Raji (cell line): ENCODE data around the gene SERPINB4.
"Not testable (repeated sequence)": the region's sequence is repeated elsewhere in the genome, so short reads cannot be mapped to it uniquely, and the experiment has no call there.

Source experiments
- POLR2A ChIP-seq: IDR thresholded peaks from 2 replicates; pipeline ENCODE4 v1.6.1; 2011; ENCODE audit warnings: low read depth, low read length, control low read depth; ENCODE audit not compliant: insufficient read depth

Gene SERPINB4

GRCh38 chr18:63644142-63644541 is at the start of gene SERPINB4:
TSS of gene SERPINB4 (minus strand) at chr18:63644256. CDS start at chr18:63643577, 679 bp downstream.
- not testable (repeated sequence) for TF ChIP-seq POLR2A

- no peak for TF ChIP-seq POLR2A
Observed at GRCh38 chr18:63689064-63689463, 45.0 kb upstream of the SERPINB4 start.

GRCh38 chr18:63686871-63687270 is 42.8 kb upstream of the SERPINB4 start:
- TF ChIP-seq POLR2A = no peak

DNA sequence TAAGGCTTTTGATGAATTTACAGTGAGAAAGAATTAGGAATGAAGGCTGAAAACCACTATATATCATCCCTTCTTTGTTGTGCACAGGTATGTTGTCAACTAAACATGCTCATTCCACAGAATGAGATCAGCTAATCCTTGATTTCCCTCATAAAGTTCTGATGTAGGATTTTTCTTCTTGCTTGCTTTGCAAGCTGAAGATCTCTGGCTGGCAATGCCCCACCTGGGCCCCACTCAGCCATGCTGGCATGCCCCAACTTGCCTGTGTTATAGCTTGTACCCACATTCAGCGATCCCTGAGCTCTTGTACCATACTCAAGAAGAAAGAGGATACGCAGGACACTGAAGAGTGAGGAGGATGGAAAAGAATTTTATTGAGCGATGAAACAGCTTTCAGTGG is 40.7 kb upstream of the SERPINB4 start:
- no peak for TF ChIP-seq POLR2A

- TF ChIP-seq POLR2A = no peak
Observed at GRCh38 chr18:63683890-63684289, 39.8 kb upstream of the SERPINB4 start.

DNA sequence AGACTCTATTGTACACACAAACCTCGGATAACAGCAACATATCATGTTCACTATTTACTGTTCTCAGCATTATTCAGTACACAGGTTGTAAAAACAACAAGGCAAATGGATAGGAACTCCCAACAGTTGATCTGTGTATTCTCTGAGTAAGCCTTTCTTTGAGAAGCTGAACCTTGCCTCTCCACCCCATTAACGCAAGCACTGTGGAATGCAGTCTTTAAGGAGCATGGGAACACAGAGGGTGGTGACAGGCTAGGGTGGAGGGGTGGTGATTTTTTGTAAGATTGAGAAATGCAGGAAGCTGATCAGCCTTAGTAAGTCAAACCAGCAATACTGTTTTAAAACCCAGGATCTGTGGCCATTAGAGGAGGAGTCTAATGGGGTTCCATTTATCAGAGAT is 39.1 kb upstream of the SERPINB4 start:
- TF ChIP-seq POLR2A = no peak

DNA sequence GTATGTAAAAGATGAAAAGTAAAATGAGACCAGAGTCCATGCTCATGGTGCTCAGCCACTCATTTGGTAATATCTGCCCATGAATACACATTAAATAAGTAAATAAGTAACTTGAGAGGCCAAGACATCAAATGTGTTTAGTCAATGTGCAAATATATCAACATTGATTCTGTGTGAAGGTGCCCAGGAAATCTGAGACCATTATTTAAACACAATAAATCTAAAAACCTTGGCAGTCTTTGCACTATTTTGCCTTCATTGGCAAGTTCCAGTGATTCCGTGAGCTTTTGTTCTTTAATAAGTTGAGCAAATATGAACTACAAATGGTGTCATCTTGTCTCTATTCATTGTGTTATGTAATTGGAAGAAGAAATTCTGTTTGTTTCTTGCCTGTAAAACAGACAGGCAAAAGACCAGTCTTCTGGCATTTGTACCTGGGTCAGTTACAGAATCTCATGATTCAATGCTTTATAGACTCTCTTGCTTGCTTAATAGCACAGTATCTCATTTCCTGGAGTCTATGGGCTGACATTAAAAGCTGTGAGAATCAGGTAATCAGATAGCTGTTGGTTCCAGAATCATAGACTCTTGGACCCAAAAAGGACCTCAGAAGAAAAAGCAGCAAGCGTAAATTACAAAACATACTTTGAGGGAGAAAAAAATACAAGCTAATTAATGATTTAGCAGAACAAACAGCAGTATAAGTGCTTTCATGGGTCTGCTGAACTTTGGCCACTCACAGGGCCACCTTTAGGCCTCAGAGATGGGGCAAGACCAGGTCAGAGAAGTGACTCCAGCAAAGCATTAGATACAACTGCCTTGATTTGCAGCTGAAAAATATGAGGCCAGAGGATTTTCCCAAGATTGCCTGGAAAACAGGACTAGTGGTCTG is 37.6 kb upstream of the SERPINB4 start:
- TF ChIP-seq POLR2A = no peak

DNA sequence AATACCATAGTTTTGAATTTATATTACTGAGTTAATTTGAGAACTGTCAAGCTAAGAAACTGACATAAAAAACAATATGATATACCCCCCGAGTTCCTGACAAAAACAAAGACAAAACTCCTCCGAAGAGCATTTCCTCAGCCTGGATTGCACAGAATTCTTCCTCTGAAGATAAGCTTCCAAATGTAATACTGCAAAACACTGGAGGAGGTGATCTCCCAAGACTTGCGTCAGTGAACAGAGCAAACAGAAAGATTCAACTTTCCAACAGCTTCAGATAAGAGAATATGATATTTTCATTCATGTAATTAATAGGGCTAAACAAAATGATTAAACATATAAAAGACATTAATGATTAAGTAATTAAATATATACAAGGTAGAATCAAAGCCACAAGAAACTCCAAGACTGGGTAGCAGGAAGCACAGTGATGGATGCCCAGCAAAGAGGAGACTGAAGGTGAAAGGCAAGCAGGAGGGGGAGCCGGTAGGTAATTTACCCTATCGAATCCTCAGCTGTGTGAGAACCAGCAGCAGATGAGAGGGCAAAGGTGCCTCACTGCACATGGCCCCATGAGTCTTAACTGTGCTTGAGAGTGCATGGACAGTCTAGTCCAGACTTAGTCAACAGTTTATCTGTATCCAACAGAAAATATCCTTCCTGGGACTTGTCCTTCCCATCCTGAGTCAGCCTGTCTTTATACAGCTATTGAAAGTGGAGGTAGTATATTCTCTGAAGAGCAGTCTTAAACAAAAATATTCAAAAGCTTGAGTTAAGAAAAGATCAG is 36.0 kb upstream of the SERPINB4 start:
- no peak for TF ChIP-seq POLR2A

GRCh38 chr18:63677500-63678225 is 33.6 kb upstream of the SERPINB4 start:
- no peak for TF ChIP-seq POLR2A

- no peak for TF ChIP-seq POLR2A
Observed at GRCh38 chr18:63676526-63677323, 32.7 kb upstream of the SERPINB4 start.

- no peak for TF ChIP-seq POLR2A
Observed at GRCh38 chr18:63664571-63664970, 20.5 kb upstream of the SERPINB4 start.

DNA sequence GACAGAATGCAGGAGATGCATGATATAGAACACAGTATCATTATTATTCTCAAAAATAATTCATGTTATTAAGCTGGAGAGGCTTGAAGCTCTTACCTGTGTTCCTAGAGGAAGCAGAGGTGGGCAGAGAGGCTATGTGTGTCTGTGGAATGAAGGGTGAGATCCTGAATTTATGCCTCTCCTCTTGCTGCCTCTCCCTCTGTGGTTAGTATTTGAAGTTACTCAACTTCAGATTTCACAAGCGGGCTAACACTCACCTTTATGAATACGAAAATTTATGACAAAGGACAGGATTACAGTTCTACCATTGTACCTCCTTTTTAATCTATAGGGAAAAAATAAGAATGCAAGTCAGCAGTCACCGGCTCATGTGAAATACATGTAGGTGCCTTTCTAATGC is 17.7 kb upstream of the SERPINB4 start, which contains the start of gene SERPINB3:
SERPINB3 (minus strand) TSS at position 144 of the 400 bp plus-strand sequence. CDS start 677 bp downstream, outside the sequence.
- not testable (repeated sequence) for TF ChIP-seq POLR2A

DNA sequence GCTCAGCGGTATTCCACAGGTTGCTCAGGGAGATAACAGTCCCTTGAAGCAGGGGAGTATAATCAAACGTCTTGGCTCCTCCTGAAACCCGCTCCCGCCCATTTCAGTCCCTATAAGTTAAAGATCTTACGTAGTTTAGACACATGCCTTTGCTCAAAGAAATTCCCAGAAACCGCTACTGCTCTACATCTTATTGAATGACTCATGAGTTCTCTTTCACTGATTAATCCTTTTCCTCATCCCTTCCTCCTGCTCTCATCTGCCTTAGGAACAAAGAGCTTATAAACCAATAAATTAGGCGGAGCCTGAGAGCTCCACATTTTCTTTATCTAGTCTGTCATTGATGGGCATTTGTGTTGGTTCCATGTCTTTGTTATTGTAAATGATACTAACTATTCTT is 4.2 kb upstream of the SERPINB4 start:
- TF ChIP-seq POLR2A = no peak

GRCh38 chr18:63646936-63647335 is 2.9 kb upstream of the SERPINB4 start:
- no peak for TF ChIP-seq POLR2A
